ENCODE results near the gene CCM2L.
"Not testable (repeated sequence)": the region's sequence is repeated elsewhere in the genome, so short reads cannot be mapped to it uniquely, and the experiment has no call there.

Gene CCM2L

DNA sequence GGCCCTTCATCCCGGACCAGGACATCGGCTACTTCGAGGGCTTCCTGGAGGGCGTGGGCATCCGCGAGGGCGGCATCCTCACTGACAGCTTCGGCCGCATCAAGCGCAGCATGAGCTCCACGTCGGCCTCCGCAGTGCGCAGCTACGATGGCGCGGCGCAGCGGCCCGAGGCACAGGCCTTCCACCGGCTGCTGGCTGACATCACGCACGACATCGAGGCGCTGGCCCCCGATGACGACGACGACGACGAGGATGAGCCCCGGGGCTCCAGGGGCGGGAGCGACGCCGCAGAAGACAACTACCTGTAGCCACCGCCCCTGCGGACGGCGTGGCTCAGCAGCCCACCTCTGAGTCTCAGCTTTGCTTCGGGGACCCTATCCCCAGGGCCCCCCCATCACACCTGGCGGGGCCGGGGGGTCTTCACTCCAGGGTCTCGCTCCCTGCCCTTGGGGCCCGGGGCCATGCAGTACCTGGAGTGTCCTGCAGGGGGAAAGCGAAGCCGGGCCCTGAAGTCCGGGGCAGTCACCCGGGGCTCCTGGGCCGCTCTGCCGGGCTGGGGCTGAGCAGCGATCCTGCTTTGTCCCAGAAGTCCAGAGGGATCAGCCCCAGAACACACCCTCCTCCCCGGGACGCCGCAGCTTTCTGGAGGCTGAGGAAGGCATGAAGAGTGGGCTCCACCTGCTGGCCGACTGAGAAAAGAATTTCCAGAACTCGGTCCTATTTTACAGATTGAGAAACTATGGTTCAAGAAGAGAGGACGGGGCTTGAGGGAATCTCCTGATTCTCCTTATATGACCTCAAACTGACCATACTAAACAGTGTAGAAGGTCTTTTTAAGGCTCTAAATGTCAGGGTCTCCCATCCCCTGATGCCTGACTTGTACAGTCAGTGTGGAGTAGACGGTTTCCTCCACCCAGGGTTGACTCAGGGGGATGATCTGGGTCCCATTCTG is 21.0 kb downstream of the CCM2L start:
- DNase-seq: peak; percentile 44

DNA sequence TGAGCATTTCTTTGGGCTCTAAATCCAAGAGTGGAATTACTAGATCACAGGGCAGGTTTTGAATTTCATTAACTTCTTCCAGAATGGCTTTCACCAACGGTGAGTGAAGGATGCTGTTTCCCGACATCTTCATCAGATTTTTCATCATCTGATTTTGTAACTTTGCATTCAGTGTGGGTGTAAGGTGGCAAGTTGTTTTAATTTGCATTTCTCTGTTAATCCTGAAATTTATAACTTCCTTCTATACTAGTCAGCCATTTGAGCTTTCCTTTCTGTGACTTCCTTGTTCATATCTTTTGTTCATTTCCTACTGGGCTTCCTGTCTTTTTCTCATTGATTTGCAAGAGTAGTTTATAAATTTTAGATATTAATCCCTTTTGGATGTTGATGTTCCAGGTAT is 23.1 kb downstream of the CCM2L start:
- no peak for DNase-seq

DNA sequence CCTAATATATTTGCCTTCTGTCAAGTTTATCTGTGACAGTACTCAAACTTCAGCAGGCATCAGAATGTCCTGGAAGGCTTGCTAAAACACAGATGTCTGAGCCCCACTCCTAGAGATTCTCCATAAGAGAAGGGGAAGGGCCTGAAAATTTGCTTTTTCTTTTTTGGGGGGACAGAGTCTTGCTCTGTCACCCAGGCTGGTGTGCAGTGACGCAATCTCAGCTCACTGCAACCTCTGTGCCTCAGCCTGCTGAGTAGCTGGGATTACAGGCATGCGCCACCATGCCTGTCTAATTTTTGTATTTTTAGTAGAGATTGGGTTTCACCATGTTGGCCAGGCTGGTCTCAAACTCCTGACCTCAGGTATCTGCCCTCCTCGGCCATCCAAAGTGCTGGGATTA is 23.5 kb downstream of the CCM2L start:
- not testable (repeated sequence) for DNase-seq

DNA sequence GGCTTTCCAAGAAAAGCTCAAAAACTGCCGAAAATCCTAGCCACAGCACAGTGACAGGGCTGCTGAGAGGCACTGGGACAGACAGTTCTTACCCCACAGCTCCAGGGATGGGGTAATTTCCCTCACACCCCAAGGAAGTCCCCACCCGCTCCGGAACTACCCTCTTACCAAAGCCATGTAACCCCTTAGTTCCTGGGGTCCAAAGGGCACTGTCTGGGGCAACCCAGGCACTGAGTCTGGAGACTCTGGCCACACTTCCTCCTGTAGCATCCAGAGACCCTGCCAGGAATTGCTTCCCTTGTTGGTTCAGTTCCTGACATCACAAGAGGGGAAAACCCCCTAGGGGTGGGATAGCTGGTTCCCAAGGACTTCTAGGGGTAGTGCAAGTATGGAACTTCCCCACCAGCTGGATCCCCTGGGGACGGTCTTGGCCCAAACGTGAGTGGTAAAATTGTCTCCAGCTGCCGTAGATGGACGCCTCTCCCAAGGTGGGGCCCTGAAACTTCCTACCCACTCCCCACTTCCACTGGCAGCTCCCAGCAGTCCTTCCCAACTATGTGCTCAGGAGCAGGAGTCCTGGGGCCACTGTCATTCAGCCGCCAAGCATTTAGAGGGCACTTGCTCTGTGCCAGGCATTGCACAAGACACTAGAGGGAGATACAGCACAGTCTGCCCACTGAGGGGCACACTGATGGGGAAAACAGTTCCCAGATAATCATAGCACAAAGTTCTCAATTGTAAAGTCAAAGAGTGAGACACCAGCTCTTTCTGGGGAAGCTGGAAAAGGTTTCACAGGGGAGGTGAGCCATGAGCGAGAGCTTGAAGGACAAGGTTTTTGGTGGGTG is 24.6 kb downstream of the CCM2L start:
- DNase-seq: no peak

DNA sequence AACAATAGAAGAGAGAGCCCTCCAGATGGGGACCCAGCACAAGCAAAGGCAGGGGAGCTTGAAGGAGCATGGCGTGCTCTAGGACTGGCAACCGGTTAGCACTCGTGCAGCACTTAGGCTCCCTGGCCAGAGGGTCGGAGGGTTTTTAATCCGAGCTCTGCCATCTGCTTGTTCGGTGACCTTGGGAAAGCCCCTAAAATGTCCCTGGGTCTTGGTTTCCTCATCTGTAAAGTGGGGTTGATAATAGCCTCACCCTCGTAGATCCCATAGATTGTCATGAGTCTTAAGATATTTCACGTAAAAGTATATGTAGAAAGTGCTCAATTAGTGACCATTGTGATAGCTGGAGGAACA is 25.2 kb downstream of the CCM2L start:
- DNase-seq: no peak

DNA sequence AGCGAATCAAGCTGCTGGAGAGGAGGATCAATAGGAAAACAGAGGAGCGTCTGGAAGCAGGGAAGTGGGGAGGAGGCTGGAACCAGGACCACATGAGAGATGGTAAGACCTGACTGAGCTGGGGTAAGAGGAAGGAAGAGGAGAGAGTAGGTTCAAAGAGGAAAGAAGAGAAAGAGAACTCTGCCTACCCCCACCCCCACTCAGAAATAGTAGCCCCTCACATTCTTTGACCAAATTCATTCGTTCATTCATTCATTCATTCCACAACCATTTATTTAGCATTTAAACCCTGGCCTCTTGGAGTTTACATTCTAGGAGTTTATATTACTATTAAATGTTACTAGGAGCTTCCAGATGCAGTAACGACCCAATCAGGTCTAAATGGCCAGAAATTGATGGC is 26.0 kb downstream of the CCM2L start:
- no peak for DNase-seq

DNA sequence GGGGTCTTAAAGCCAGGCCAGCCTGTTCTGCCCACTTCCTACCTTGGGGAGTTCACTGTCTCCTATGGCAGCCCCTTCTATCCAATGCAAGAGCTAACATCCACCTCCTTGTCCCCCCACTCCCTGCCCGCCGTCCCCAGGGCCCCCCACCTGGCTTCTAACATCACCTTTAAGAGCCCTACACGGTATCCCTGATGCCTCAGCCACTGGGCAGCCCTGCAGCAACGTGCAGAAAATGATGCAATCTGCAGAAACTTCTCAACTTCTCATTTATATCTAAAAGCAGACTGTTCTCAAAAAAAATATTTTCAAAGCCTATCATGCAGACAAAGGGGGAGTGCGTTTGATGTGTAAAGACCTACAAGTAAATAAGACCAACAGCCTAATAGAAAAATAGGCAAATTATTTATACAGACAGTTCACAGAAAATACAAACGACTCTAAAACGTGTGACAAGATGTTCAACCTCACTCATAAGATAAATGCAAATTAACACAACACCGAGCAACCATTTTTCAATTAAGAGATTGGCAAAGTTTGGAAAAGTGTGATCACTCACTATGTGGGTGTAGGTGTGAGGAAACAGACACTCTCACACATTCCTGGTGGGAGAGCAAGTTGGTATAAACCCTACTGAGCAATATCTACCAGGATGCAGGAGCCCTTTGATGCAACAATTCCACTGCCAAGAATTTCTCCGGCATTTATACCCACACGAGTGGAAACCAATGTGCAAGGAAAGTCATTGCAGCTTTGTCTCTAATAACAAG is 26.7 kb downstream of the CCM2L start:
- no peak for DNase-seq

DNA sequence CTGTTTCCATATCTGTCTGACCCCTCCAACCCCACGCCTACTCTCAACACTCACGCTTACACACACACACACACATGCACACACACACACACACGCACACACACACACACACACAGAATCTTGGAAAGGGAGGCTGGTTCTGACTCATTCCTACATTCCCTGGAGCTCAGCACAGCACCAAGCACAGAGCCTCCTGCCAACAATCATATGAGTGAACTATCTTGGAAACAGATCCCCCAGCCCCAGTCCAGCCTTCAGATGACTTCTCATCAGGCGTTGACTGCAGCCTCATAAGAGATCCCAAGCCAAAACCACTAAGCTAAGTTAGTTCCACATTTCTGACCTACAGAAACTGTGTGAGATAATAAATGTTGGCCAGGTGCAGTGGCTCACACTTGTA is 27.7 kb downstream of the CCM2L start:
- DNase-seq: no peak

DNA sequence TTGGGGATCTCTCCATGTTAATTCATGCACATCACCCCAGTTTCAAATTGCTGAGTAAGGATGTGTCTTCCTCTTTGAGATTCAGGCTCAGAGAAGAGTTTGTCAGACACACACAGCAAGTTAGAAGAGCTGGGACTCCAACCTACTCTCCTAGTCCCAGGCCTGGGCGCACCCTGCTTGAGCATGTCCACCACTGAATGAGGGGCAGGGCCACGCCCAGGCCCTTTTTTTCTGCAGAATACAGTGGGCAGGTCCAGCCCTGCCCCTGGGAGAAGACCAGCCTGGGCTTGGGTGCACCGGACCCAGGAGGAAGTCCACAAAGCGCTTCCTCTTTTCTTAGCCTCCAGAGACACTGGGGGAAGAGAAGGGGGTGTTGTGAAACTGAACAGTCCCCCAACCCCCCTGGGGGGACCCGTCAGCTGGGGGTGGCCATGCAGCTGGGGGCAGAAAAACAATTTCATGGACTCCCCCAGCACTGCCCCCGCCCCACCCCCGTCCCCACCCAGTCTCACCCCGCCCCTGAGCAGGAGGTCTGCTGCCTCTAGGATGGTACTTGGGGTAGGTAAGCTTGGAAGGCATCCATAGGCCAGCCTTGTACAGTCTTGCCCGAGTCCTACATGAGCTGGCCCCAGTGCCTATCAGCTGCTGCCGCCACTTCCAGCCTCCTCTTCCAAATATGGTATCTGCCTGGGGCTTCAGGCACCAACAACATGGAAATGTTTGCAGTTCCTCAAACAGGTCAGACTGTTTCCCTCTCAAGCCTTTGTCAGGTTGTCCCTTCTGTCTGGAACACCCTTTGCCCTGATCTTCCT is 30.1 kb downstream of the CCM2L start:
- no peak for DNase-seq

DNA sequence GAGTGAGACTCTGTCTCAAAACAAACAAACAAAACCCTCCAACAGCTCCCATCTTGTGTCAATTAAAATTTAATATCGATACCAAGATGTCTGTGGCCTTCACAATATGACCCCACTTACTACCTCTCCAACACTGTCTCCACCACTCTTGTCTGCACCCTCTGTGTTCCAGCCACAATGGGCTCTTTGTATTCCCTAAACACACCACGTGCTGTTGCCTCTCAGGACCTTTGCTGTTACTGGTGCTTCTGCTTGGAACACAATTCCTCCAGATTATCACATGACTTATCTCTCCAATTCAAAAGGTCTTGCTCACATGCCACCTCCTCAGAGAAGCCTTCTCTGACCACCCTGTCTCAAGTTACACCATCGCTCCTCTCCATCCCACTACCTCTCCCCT is 35.8 kb downstream of the CCM2L start:
- no peak for DNase-seq

DNA sequence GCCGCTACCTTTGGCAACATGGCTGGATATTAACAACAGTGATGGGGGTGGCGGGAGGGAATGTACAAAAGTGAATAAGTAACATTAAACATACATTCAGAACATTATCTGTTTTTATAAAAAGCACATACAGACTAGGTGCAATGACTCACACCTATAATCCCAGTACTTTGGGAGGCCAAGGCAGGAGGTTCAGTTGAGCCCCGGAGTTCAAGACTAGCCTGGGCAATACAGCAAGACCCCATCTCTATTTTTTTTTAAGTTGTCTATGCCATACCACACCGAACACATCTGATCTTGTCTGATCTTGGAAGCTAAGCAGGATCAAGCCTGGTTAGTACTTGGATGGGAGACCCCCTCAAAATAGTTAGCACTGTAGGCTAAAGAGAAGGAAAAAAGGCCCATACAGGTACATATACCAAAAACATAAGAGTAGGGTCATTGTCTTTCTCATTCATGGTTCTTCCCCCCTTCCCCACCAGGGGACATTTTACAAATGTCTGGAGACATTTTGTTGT is 40.1 kb downstream of the CCM2L start:
- no peak for DNase-seq

DNA sequence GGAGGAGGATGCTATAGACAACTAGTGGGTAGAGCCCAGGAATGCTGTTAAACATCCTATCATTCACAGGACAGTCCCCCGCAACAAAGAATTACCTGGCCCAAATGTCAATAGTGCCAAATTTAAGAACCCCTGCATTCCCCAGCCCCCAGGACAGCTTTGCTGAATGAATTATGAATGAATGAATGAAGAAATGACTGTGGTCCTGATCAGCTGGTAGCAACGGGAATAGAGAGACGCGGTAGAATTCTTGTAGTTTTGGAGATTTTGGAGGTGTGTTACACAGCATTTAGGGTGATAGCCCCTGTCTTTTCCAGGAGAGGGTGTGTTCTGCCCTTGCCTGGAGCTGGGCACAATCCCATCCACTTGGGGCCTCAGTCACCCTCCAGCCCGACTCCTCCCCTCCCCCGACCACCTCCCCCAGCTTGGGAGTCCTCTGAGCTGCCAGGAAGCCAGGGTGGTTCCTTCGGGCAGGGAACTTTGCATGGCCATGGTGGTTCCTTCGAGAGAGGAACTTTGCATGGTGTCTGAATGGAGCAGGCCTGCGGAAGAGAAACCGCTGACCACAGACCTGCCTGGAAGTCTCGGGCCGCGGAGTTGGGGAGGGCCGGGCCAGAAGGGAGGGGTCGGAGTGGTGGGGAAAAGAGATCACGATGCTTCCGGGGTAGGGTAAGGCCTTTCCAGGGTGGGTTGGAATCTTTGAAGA is 40.8 kb downstream of the CCM2L start:
- no peak for DNase-seq

DNA sequence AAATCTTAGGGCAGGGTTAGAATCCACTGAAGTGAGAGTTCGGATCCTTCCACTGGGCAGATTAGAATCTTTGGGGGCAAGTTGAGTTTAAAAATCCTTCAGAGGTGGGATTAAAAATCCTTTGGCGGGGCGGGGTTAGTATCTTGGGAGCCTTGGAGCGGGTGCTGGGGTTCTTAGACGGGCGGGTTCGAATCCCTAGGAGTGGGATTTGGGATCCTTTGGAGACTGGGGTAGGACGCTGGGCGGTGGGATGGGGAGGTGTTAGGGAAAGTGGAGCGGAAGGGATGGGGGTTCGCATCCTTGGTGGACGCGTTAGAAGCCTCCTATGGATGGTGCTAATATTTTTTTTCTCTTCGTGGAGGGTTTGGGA is 41.5 kb downstream of the CCM2L start:
- DNase-seq: no peak

DNA sequence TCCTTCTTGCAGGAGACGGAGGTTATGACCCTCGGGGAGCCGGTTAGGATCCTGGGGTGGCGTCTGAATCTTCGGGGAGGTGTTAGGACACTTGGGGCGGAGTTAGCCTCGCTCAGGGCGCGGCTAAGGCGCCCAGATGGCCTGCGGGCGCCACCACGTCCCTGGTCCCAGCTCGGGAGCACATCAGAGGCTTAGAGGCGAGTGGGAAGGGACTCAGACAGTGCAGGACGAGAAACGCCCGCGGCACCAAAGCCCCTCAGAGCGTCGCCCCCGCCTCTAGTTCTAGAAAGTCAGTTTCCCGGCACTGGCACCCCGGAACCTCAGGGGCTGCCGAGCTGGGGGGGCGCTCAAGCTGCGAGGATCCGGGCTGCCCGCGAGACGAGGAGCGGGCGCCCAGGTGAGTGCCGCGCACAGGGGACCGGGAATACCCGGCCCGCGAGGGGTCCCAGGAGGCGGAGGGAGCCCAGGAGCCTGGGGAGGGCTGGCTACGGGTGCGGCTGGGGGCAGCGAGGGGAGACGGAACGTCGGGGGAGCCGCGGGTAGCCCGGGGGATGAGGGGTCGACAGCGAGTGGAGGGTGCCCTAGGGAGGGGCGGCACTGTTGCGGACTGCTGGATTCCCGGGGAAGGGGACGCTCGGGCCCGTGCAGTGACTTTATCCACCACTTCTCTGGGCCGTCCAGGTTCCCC is 42.0 kb downstream of the CCM2L start, which contains the start of gene HCK:
TSS of gene HCK (plus strand) at position 153 of the 688 bp plus-strand sequence.
- DNase-seq: no peak

DNA sequence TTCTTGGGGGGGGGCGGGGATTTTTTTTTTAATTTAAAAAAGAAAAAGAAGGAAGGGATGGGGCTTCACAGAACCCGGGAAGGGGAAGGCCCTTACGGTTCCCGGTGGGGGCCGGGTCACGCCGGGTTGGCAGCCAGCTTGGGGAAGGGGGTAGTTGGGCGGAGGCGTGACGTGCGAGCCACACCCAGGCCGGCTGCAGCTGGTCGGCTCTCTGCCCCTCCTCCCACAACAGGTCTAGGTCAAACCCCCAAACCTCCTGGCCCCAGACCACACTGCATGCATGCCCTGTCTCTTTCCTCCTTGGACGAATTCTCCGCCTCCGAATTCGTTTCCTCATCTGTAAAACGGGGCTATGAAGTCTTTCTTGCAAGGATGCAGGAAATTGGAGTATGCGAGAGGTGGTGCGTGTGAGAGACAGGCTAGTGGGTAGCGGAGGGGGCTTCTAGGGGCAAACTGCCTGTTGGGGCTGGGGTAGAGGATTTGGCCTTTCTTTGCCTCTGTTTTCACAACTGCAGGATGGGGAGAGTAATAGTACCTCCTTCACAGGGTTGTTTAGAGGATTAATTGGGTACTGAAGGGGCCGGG is 42.6 kb downstream of the CCM2L start:
- no peak for DNase-seq

DNA sequence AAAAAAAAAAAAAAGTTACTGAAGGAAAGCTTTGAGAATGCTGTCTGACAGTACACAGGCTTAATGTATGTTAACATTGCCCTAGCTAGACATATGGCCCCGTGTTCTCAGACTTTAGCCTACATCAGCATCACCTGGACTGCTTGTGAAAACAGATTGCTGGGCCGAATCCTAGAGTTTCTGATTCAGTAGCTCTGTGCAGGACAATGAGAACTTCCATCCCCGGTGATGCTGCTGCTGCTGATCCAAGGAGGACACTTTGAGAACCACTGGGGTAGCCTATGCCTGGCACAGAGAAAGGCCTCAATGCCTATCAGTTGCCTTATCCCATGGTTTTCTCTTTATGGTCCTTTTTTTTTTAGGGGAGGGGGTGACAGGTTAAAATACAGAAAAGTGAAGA is 43.4 kb downstream of the CCM2L start:
- DNase-seq: no peak

DNA sequence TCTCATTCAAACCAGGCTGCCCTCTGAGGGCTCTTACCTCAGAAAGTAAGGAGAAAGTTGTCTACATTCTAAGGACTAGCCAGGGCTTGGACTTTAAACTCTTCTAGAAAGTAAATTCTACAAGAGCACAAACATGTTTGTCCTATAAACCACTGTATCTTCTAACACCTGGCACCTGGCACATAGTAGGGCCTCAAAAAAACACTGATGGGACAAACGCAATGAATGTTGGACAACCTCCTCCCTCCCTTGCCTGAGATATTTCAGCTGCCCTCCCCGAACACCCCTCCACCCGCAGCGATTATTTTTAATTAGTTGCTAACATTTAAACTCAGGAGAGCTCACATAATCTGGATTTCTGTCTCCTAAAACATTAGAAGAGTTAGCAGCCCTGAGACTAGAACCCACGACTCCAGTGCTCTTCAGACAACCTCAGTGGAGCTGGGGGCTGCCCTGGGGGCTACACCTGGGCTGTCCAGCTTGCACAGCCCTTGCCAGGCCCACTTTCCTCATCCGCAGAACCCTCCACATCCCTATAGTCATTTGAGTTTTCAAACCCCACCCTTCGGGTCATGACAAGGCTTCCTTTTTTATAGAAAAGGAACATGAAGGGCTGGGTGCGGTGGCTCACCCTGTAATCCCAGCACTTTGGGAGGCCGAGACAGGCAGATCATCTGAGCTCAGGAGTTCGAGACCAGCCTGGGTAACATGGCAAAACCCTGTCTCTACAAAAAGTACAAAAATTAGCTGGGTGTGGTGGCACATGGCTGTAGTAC is 46.7 kb downstream of the CCM2L start:
- DNase-seq: no peak

DNA sequence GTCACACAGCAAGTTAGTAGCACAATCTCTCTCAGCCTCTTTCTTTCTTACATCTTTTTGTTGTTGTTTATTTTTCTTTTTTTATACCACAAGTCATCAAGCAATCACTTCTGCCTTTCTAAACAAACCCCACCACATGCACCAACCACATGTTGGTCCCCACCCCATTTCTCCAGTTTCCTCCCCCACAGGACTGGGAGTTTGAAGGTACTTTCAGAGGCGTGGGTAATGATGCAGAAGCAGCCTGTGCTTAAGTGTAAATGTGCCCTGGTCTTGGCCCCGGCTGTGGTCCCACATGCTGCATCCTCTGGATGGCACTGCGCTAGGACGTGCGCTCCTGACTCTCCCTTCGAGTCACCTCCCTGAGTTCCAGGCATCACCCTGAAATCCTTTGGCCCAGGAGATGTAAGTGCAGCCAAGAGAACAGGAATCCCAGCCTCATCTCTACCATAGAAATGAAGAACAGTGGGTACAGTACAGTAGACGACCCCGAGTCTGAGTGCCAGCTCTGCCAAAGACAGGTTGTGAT is 47.5 kb downstream of the CCM2L start:
- no peak for DNase-seq

DNA sequence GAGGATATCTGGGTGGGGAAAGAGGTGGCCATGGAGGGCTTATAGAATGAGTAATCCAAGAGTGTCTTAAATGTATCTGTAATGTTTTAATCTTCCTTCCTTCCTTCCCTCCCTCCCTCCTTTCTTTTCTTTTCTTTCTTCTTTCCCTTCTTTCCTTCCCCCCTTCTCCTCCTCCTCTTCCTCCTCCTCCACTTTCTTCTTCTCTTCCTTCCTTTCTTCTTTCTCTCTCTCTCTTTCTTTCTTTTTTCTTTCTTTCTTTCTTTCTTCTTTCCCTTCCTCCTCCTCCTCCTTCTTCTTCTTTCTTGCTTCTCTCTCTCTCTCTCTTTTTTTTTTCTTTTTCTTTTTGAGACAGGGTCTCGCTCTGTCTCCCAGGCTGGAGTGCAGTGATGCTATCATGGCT is 49.0 kb downstream of the CCM2L start:
- DNase-seq: no peak
